ENCODE data around the gene SULF2.

SULF2 gene

DNA sequence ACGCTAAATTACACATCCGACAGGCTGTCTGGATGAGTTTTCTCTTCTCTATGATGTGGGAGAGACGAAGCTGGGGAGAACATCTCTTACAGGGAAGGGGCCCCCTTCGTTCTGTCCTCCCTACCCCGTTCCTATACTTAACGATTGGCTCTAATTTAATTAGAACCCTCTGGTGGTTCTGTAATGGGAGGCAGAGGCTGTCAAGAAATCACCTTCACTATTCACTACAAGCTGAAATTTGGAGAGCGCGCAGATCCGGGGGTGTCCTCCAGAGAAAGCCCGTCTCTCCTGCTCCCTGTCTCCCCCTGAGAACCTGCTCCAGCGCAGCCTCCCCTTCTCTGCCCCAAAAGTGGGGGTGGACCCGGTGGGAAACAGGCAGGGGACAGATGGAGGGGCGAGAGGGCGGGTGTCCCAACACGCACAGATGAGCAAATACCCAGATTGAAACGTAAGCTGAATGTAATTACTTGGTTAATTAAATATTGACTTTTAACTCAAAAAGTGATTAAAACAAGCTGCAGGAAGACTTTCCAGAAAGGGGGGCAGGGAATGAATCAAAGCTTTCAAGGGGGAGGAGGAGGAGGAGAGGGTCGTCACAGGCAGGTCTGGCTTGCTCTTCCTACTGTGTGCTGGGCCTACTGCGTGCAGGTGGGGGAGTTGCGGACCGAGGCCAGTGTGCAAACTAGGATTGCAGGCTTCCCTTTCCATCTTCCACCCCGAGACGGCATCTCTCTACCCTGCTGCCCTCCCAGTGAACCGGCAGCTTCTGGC, 1.3 kb downstream of the SULF2 start:
- no peak for DNase-seq

GRCh38 chr20:47782920-47783552, 2.2 kb downstream of the SULF2 start:
- DNase-seq: no peak

DNA sequence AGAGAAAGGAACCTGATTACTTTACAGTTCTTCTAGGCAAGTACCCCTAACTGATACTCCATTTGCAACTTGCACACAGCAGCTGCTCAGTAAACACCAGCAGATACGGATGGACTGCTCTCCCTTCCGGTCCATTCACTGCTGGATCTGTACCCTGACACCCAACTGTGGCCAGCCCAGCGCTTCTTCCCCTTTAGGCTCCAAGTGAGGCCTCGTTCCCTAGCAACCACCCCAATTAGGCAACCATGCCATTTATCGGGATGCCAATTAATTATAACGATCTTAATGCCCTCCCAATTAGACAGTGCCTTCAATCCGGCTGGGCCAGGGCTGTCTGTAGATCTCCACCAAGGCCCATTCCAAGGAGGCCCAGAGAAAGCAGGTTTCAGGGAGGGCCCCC, 3.2 kb downstream of the SULF2 start:
- DNase-seq: no peak

- DNase-seq: no peak
Observed at GRCh38 chr20:47781632-47782031, 3.6 kb downstream of the SULF2 start.

GRCh38 chr20:47780720-47781389, 4.4 kb downstream of the SULF2 start:
- DNase-seq: no peak

DNA sequence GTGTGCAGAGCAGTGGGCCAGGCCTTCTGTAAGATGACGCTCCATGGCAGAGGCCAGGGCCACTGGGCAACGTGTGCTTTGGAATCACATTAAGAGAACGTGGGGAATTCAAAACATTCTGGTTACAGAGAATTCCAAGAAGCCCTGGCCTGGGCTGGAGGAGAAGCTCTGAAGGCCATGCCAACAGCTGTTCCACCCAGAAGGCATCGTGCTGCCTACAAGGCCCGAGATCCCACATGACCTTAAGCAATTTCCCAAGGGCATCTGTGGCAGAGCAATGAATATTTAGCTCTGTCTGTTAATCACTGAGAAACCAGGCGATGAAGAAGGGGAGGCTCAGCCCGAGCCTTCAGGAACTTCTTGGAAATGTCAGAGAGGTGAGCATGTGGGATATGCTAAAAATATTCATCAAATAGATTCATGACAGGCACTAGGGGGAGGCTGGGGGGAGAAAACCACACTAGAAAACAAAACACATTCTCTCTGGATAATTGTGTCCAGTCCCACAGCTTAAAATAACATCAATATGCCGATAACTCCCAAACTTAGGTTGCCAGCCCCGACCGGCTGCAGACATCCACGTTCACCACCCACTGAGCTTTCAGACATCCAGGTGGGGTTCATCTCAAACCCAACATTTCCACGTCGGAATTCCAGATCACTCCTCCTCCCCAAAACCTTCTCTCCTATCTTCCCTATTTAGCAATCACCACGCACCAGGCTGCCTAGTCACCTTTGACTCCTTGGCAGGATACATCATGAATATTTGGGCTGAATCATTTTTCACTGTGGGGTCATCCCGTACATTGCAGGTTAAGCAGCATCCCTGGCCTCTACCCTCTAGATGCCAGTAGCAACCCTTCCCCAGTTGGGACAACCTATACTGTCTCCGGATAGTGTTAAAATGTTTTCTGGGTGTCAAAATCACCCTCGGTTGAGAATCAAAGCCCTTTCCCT, 6.6 kb downstream of the SULF2 start:
- DNase-seq: no peak

DNA sequence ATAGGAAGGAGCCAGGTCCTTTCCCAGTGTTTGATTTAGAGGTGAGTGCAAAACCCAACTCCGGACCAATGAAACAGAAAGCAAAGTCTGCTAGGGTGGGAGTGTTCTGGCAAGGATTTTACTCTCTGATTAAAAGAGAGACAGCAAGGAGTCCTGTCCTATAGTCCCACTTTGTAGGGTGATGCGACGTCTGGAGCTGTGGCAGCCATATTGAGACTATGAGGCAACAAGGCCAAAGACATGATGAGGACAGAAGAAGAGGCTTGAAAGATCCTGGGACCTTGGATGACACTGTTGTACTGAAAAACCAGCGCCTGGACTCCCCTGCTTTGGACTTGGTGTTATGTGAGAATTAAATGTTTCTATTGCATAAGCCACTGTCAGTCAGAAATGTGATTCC, 8.1 kb downstream of the SULF2 start:
- DNase-seq: no peak

DNA sequence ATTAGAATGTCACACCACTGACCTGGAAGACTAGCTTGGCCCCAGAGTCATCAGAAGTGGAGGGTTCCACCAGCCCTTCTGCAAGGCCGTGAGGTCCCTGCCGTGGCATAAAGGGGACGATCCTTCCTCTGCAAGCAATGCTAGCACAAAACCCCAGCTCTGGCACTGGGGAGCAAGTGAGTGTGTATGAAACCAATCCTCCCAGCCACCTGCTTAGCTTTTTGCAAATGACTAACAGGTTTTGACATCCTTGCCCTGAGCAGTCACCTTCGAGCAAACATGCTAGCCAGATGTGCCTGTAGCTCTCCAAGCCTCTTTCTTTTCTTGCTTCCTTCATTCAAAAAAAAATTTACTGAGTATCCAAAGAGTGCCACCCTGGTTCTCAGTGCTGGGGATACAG, 8.6 kb downstream of the SULF2 start:
- DNase-seq: no peak

GRCh38 chr20:47775841-47776240, 9.4 kb downstream of the SULF2 start:
- no peak for DNase-seq

GRCh38 chr20:47775039-47775438, 10.2 kb downstream of the SULF2 start:
- DNase-seq: no peak

GRCh38 chr20:47774131-47774777, 11.0 kb downstream of the SULF2 start:
- DNase-seq: no peak

GRCh38 chr20:47773371-47773786, 11.9 kb downstream of the SULF2 start:
- DNase-seq: no peak

- no peak for DNase-seq
Observed at GRCh38 chr20:47770935-47771334, 14.3 kb downstream of the SULF2 start.

DNA sequence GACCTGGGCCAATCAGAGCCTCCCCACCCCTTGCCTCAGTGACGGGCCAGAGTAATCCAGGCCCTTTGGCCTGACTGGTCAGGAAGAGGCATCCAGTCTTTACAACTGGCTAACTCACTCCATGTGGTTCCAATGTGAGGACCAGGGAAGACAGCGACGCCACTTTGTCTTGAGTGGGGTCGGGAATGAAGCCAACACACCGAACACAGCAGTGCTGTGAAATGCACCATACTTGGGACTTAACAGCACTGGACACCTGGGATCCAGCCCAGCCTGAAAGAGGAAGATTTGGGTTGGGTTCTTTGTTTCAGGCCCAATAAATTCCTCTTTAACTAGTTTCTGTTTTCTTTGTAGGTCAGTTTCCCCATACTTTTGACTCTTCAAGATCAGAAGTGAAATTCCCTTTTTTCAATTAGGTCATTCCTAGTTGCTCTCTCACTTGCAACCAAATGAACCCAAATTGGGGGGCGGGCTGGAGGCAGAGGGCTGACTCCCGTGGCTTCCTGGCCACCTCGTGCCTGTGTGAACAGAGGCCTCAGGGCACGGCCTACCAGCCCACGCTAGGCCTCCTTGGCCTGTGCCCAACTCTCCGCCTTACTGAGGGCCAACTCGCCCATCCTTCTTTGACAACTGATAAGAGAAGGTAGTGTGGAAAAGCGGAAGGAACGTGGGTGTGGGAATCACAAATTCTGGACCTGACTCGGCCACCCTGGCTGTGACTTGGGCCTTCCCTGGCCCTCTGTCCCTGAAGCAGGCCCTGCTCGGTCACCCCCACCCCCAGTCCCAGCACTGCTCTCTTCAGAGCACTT, 17.1 kb downstream of the SULF2 start:
- DNase-seq: peak; percentile 29

DNA sequence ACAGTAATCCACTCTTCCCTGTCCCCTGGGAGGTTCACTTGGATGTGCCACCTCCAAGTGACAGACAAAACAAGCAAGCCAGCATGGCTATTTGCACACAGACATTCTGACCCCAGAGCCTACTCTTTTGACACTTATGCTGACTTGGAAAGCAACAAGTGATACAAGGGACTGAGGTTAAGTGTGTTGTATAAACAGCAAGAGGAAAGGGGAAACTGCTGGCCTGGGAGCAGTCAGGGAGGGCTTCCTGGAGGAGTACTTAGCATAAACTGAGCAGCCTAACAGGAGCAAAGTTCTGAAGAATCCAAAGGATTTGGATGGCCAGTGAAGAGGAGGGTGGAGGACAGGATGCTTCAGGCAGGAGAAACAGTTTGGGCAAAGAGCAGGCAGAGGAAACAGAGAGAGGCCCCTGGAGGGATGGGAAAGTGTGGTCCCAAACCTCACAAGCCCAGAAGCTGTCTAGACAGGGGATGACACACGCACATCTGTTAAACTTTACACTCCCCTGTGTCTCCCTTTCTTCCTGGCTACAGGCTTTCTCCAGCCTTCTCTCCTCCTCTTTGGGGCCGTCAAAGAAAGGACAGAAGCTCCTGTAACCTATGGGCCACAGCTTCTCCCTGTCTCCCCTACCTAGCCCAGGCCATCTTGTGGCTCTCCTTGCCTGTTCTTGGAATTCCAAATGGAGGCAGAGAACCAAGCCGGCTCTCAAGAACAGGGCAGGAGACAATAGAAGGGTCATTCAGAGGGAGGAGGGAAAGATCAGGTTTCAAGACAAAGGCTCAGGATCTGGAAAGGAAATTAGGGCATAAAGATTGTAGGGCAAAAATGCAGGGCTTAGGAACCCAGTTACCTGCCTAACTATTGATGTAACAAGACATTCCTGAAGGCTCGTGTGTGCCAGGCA, 19.3 kb downstream of the SULF2 start:
- DNase-seq: no peak

GRCh38 chr20:47765271-47765670, 20.0 kb downstream of the SULF2 start:
- DNase-seq: no peak

- peak; percentile 14 for DNase-seq
Observed at GRCh38 chr20:47764154-47764733, 21.0 kb downstream of the SULF2 start.

DNA sequence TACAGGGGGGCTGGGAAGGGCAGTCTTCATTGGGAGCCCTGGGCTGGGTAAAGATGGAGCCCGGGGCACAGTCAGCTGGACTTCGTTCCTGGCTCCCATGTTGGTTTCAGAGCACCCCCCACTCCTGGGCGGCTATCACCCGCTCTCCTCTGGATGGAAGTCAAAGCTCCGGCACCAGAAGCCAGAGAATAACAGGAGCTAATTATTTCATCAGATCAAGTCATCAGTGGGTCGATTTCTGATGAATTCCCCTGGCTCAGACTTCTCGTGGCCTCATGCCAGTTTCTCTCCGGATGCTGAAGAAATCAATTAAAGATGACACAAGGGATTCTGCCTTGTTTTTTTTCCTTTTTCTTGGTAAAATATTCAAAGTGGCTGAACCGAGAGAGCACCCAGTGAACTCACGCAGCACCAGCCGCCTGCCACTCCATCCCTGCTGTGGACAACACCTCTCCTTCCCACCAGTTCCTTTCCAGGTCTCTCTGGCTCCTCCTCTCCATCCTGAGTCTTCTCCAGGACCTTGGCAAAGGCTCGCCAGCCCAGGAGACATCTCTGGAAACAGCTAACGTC, 22.5 kb downstream of the SULF2 start:
- DNase-seq: no peak

- DNase-seq: no peak
Observed at GRCh38 chr20:47761482-47762047, 23.7 kb downstream of the SULF2 start.

Data from hematopoietic multipotent progenitor cell treated with erythropoietin and hydrocortisone succinate and interleukin-3 and kit ligand, for 4 days (in vitro differentiated cells).